Measurements from ENCODE around the gene ZDHHC14.

DNA sequence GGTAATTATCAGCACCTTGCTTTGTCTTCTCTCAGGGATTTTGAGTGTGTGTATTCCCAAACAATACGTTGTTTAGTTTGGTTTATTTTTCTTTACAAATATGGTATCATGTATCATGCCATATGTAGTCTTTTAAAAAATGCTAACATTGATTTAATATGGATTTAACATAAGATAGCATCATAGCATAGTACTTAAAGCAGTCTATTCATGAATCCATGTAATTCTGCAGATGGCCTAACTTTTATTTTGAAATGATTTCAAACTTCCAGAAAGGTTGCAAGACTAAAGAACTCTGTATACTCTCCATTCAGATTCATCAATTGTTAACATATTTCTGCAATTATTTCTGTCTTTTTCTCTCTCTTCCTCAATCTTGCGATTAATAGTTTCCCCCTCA, 7.9 kb downstream of the ZDHHC14 start:
- TF ChIP-seq, protein P1, sequence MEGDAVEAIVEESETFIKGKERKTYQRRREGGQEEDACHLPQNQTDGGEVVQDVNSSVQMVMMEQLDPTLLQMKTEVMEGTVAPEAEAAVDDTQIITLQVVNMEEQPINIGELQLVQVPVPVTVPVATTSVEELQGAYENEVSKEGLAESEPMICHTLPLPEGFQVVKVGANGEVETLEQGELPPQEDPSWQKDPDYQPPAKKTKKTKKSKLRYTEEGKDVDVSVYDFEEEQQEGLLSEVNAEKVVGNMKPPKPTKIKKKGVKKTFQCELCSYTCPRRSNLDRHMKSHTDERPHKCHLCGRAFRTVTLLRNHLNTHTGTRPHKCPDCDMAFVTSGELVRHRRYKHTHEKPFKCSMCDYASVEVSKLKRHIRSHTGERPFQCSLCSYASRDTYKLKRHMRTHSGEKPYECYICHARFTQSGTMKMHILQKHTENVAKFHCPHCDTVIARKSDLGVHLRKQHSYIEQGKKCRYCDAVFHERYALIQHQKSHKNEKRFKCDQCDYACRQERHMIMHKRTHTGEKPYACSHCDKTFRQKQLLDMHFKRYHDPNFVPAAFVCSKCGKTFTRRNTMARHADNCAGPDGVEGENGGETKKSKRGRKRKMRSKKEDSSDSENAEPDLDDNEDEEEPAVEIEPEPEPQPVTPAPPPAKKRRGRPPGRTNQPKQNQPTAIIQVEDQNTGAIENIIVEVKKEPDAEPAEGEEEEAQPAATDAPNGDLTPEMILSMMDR (IDR thresholded peaks at IDR 0.05) = no peak
- TF ChIP-seq POLR2A (IDR thresholded peaks at IDR 0.05) = no peak
